Esophagus muscularis mucosa (tissue), 4 donors: ENCODE data around the gene UCP2.

ENCODE experiments used
- EP300 ChIP-seq: sonication (generic); formaldehyde crosslinking; IDR thresholded peaks from one replicate; pipeline ENCODE4 v1.6.1; 2017; ENCODE audit warnings: antibody characterized with exemption
- POLR2A ChIP-seq: fragments of 450-650 bp; IDR thresholded peaks from one replicate; pipeline ENCODE4 v1.6.1; 2017; ENCODE audit warnings: antibody characterized with exemption, moderate library complexity, mild to moderate bottlenecking, low read depth
- POLR2AphosphoS5 ChIP-seq, 2 donors: sonication (generic); formaldehyde crosslinking; IDR thresholded peaks; one replicate each; pipeline ENCODE4 v1.6.1; 2017; ENCODE audit warnings: antibody characterized with exemption in 2 of 2
- TF ChIP-seq, protein P1 (sequence below), 3 experiments: fragments of 200-600 bp in 2 of 3; fragments of 450-650 bp in 1 of 3; sonication (generic) in 2 of 3; IDR thresholded peaks; one replicate each; pipeline ENCODE4 v1.5.1; 2017 to 2019; ENCODE audit warnings: antibody characterized with exemption in 3 of 3, mild to moderate bottlenecking in 2 of 3, moderate library complexity in 1 of 3

- TF ChIP-seq EP300 = no peak
- TF ChIP-seq, protein P1, sequence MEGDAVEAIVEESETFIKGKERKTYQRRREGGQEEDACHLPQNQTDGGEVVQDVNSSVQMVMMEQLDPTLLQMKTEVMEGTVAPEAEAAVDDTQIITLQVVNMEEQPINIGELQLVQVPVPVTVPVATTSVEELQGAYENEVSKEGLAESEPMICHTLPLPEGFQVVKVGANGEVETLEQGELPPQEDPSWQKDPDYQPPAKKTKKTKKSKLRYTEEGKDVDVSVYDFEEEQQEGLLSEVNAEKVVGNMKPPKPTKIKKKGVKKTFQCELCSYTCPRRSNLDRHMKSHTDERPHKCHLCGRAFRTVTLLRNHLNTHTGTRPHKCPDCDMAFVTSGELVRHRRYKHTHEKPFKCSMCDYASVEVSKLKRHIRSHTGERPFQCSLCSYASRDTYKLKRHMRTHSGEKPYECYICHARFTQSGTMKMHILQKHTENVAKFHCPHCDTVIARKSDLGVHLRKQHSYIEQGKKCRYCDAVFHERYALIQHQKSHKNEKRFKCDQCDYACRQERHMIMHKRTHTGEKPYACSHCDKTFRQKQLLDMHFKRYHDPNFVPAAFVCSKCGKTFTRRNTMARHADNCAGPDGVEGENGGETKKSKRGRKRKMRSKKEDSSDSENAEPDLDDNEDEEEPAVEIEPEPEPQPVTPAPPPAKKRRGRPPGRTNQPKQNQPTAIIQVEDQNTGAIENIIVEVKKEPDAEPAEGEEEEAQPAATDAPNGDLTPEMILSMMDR (IDR thresholded peaks at IDR 0.05) = no peak
- TF ChIP-seq POLR2A = no peak
- peak in 1 of 2 donors; percentile 71 for TF ChIP-seq POLR2AphosphoS5 (IDR thresholded peaks at IDR 0.05)
These were observed at the start of gene UCP2 for GRCh38 chr11:73982595-73982989.
